ENCODE data around the gene TDRD7. TPM values are rescaled to one million over a fixed set of nuclear protein-coding genes. Genes with fewer than 3 reads are reported as not detected.
"Not testable (repeated sequence)": the region's sequence is repeated elsewhere in the genome, so short reads cannot be mapped to it uniquely, and the experiment has no call there.

Gene TDRD7
- polyA plus RNA-seq, 12 donors = 3.6 to 6.7 (median 5.5) TPM; not detected in 1

DNA sequence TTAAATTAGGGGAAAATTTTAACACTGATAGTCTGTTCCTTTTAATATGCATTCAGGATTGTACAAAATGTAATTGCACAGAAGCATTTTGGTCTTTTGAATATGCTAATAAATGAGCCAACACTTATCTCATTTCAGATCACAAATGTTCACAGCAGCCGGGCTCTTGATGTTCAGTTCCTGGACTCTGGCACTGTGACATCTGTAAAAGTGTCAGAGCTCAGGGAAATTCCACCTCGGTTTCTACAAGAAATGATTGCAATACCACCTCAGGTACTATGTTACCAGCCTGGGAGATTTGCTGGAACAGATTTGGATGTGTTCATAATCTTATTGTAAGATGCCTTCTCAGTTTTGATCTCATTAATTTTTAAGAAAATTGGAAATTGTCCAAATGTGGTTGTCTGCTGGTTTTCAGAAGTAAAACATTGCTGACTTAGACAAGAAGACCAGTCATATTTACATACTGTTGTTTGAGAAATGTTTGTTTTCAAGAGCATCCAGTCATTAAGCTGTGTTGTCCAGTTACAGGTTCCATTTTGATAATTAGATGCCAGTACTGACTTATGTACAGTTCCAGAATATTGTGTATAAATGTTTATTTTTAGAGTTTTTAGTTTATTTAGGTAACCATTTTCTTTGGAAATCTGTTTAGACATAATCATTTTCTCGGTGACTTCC lies 66.5 kb downstream of the TDRD7 start:
- DNase-seq = no peak

- no peak for DNase-seq
These were observed 67.7 kb downstream of the TDRD7 start for GRCh38 chr9:97479496-97480159.

GRCh38 chr9:97480174-97480573 lies 68.3 kb downstream of the TDRD7 start:
- DNase-seq = no peak

GRCh38 chr9:97480749-97481148 lies 68.9 kb downstream of the TDRD7 start:
- no peak for DNase-seq

DNA sequence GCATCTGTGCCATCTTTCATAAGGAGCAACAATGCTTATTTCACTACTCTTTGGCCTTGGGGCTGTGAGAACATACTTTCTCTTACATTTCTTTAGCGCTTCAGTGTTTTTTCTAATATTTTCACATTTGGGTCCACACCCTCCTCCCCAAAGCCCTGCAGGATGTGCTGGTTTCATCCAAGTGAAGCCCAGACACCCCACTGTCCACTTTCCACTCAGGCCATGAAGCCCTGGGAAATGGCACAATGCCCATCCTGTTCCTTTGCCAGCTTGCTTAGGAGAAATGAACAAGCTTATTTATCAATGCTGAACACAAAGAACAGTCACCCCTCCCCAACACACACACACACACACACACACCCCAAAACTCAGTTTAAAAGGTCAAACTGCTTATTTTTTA lies 72.2 kb downstream of the TDRD7 start:
- DNase-seq = no peak

- DNase-seq = no peak
These were observed 75.2 kb downstream of the TDRD7 start for GRCh38 chr9:97487107-97487506.

DNA sequence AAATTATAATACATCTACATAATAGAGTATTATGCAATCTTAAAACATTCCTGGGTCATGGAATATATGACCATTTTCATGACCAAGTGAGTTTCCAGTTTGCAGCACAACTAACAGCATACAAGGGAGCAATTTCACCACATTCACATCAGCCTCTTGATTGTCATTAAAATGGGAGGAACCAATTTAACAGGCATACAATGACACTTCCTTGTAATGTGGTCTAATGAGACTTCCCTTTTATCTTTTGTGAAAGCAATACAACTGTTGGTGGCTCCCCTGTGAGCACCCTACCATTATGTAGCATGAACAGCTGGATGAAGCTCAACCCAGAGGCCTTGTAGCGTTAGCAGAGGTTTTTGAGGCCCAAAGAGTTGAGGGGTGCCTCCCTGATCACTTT lies 76.0 kb downstream of the TDRD7 start:
- DNase-seq = no peak

- no peak for DNase-seq
These were observed 79.5 kb downstream of the TDRD7 start for GRCh38 chr9:97491216-97491999.

DNA sequence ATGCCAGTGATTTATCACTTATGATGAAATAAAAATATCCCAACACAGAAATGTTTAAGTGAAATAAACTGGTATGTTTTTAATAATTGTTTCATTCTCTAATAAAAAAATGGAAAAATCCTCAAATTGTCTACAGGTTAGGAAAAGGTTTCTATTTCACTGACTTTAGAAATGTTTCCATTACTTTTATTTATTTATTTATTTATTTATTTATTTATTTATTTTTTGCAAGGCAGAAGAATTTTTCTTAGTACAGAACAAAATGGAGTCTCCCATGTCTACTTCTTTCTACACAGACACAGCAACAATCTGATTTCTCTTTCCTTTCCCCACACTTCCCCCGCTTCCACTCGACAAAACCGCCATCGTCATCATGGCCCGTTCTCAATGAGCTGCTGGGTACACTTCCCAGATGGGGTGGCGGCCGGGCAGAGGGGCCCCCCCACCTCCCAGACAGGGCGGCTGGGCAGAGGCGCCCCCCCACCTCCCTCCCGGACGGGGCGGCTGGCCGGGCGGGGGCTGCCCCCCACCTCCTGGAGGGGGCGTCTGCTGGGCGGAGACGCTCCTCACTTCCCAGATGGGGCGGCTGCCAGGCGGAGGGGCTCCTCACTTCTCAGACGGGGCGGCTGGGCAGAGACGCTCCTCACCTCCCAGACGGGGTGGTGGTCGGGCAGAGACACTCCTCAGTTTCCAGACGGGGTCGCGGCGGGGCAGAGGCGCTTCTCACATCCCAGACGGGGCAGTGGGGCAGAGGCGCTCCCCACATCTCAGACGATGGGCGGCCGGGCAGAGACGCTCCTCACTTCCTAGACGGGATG lies 85.9 kb downstream of the TDRD7 start:
- not testable (repeated sequence) for DNase-seq

DNA sequence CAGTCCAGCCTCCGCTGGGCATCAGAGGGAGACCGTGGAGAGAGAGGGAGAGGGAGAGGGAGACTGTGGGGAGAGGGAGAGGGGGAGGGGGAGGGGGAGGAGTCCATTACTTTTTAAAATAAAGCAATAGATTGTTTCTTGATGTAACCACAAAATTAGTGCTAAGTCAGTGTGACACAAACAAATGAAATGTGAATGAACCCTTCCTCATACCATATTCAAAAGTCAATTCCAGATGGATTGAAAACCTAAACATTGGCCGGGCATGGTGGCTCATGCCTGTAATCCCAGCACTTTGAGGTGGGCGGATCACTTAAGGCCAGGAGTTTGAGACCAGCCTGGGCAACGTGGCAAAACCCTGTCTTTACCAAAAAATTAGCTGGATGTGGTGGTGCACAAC lies 87.0 kb downstream of the TDRD7 start:
- not testable (repeated sequence) for DNase-seq

- DNase-seq = no peak
These were observed 88.4 kb downstream of the TDRD7 start for GRCh38 chr9:97500263-97500662.

DNA sequence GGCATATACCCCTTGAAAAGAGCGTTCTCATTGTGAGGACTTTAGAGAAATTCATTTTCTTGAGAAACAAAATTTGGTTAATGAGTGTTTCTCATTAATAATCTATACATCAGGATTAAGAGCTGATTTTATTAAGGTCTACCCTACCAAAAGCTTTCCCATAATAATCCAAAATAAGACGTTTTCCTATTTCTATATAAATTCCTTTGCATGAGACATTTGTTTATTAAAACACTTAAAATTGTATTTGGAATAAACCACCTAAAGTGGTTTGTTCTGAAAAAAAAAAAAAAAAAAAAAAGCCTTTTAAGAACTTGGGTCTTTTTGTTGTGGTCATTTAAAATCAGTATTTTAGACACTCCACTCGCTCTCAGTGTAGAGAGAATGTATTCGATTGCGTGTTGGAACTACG lies 88.9 kb downstream of the TDRD7 start:
- DNase-seq = no peak

GRCh38 chr9:97501177-97501971 lies 89.5 kb downstream of the TDRD7 start, which contains the start of gene TMOD1:
Gene TMOD1, plus strand, starts transcription at chr9:97501666. Its CDS starts 22,523 bp downstream, at chr9:97524189.
- DNase-seq = no peak

DNA sequence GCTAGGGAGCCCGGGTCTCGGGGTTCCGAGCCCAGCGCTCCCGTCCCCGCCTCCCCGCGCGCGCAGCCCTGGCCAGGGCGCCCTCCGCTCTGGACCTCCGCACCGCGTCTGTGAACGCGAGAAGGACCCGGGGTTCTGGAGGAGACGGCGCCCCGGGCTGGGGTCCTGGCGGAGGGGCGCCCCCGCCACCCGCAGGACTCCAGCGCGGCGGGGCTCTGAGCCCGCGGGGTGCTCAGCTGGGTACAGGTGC lies 90.0 kb downstream of the TDRD7 start:
- no peak for DNase-seq

GRCh38 chr9:97502222-97502983 lies 90.5 kb downstream of the TDRD7 start:
- DNase-seq = no peak

GRCh38 chr9:97502984-97503861 lies 91.3 kb downstream of the TDRD7 start:
- DNase-seq = no peak

DNA sequence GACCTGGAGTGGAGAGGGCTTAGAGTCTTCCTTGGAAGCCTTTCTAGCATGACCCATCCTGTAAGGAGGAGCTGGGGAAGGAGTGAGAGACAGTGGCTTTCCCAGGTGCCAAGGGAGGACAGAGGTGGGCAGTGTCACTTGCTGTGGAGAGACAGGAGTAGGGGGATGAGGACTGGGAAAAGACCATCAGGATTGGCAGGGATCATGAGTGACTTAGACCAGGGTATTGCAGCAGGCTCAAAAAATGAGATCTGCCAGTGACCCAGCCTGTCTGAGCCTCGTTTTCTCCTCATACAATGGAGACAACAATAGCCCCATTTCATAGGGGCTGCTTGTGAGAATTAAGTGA lies 91.9 kb downstream of the TDRD7 start:
- DNase-seq = no peak

GRCh38 chr9:97504381-97505216 lies 92.7 kb downstream of the TDRD7 start:
- no peak for DNase-seq

GRCh38 chr9:97505845-97506244 lies 93.9 kb downstream of the TDRD7 start:
- DNase-seq = no peak
